ENCODE measurements around the gene ROMO1.
"Not testable (repeated sequence)": the region's sequence is repeated elsewhere in the genome, so short reads cannot be mapped to it uniquely, and the experiment has no call there.

ROMO1 gene

DNA sequence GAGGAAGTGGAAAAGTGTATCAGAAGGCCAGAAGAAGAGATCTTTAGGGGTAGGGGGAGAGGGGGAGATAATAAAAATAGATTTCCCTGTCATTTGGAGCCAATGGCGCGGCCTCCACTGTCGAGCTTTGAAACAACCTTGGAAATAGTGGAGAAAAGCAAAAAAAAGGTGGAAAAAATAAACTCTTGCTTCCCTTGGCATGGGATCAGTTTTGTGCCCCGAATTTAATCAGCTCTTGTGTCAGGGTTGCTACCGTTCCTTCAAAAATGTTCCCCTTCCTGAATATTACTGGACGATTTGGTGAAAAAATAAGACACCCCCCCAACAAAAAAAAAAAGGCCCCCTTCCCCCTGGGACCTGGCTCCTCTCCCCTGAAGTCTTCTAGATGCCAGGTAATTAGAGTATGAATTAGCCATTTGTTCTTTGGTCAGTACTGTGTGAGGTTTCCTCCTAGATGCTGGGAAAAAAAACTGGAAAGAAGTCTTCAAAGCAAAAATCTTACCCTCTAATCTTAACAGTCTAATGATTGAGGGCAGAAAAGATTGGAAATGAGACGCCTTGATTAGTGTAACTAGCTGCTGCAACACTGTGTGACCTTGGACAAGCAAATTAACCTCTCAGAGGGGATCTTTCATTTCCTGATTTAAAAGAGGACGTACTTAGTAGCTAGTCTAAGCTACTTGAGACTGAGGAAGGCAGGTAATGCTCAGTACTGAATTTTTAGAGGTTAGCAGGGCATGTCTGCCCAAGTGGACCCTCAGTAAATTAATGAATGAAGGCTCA, 43.7 kb downstream of the ROMO1 start:
- H3K79me2 ChIP-seq (ENCODE audit: control insufficient read depth, insufficient read depth, low read length, poor library complexity) = peaks cover 18% of the 10 kb centered on the region
- H3K4me3 ChIP-seq (ENCODE audit: low read depth, low read length) = peak overlapping the region; percentile 68
- peak overlapping the region; percentile 46 for H4K12ac ChIP-seq (ENCODE audit: low read depth, low read length)
- peak overlapping the region; percentile 72 for H3K27ac ChIP-seq (ENCODE audit: low read depth, low read length)
- H3K9me3 ChIP-seq (ENCODE audit: insufficient read depth, low read depth, low read length) = no peaks in the 10 kb centered on the region
- peaks cover 13% of the 10 kb centered on the region for H3K79me1 ChIP-seq (ENCODE audit: low read length)
- WGBS (ENCODE audit: extremely low coverage, insufficient coverage, insufficient read length) = no CpG with 5 or more reads among the region's 8 CpGs
- H2AFZ ChIP-seq (ENCODE audit: insufficient read depth, low read length, poor library complexity) = no peak overlapping the region
- H3K9ac ChIP-seq (ENCODE audit: low read length) = peak overlapping the region; percentile 91
- no peak overlapping the region for H2AK5ac ChIP-seq (ENCODE audit: low read length)
- peak overlapping the region; percentile 68 for H3K4me2 ChIP-seq (ENCODE audit: low read length)
- peak overlapping the region; percentile 3 for H2BK120ac ChIP-seq (ENCODE audit: insufficient read depth, low read length, poor library complexity)
- no peak overlapping the region for H2BK12ac ChIP-seq (ENCODE audit: low read length)
- peaks cover 5 to 12% of the 10 kb centered on the region in 2 experiments for H3K36me3 ChIP-seq (ENCODE audit: control insufficient read depth in 1 of 2, insufficient read depth in 2 of 2, low read length in 2 of 2)
- H3K18ac ChIP-seq (ENCODE audit: low read length) = no peak overlapping the region
- H4K8ac ChIP-seq (ENCODE audit: low read depth, low read length) = peak overlapping the region; percentile 33
- peak overlapping the region; percentile 28 for H3K4ac ChIP-seq (ENCODE audit: low read depth, low read length)
- no peaks in the 10 kb centered on the region for H3K4me1 ChIP-seq (ENCODE audit: control insufficient read depth in 1 of 2, insufficient read depth in 2 of 2, low read length in 2 of 2)
- peak overlapping the region; percentile 4 for H4K91ac ChIP-seq (ENCODE audit: low read depth, low read length)
- H3K23ac ChIP-seq (ENCODE audit: low read length) = no peak overlapping the region
- DNase-seq = no peak
- peak overlapping the region; percentile 32 for H3K14ac ChIP-seq (ENCODE audit: low read length)
- H3K27me3 ChIP-seq (ENCODE audit: insufficient read depth, low read length) = no peaks in the 10 kb centered on the region
- H2BK5ac ChIP-seq (ENCODE audit: low read depth, low read length, poor library complexity) = peak overlapping the region; percentile 22

GRCh38 chr20:35743693-35744491, 44.7 kb downstream of the ROMO1 start:
- Histone ChIP-seq H2AK5ac (ENCODE audit: low read length) (peak overlapping the region; percentile 70), H3K9me3 (ENCODE audit: insufficient read depth, low read depth, low read length) (no peaks in the 10 kb centered on the region), H3K27ac (ENCODE audit: low read depth, low read length) (no peak overlapping the region), H3K79me2 (ENCODE audit: control insufficient read depth, insufficient read depth, low read length, poor library complexity) (peaks cover 15% of the 10 kb centered on the region), H3K4me3 (ENCODE audit: low read depth, low read length) (no peak overlapping the region), H3K4ac (ENCODE audit: low read depth, low read length) (no peak overlapping the region), H3K79me1 (ENCODE audit: low read length) (peaks cover 13% of the 10 kb centered on the region), H2BK12ac (ENCODE audit: low read length) (no peak overlapping the region), H3K36me3 (ENCODE audit: control insufficient read depth in 1 of 2, insufficient read depth in 2 of 2, low read length in 2 of 2) (peaks cover 3 to 6% of the 10 kb centered on the region in 2 experiments), H2BK5ac (ENCODE audit: low read depth, low read length, poor library complexity) (no peak overlapping the region), H3K4me1 (ENCODE audit: control insufficient read depth in 1 of 2, insufficient read depth in 2 of 2, low read length in 2 of 2) (no peaks in the 10 kb centered on the region), H3K23ac (ENCODE audit: low read length) (no peak overlapping the region), H2BK120ac (ENCODE audit: insufficient read depth, low read length, poor library complexity) (no peak overlapping the region), H3K4me2 (ENCODE audit: low read length) (no peak overlapping the region), H3K14ac (ENCODE audit: low read length) (no peak overlapping the region), H4K8ac (ENCODE audit: low read depth, low read length) (no peak overlapping the region), H3K27me3 (ENCODE audit: insufficient read depth, low read length) (no peaks in the 10 kb centered on the region), H3K18ac (ENCODE audit: low read length) (no peak overlapping the region), H4K12ac (ENCODE audit: low read depth, low read length) (no peak overlapping the region), H2AFZ (ENCODE audit: insufficient read depth, low read length, poor library complexity) (no peak overlapping the region), H3K9ac (ENCODE audit: low read length) (no peak overlapping the region), H4K91ac (ENCODE audit: low read depth, low read length) (no peak overlapping the region)
- WGBS (ENCODE audit: extremely low coverage, insufficient coverage, insufficient read length) = no CpG with 5 or more reads among the region's 15 CpGs
- peak; percentile 35 to 61 for DNase-seq

DNA sequence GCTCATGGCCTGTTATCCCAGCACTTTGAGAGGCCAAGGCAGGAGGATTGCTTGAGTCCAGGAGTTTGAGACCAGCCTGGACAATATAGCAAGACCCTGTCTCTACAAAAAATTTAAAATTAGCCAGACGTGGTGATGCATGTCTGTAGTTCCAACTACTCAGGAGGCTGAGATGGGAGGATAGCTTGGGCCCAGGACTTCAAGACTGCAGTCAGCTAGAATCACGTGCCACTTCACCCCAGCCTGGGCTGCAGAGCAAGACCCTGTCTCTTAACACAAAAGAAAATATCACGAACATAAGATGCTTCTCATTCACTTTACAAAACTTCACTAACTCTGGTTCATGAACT, 45.3 kb downstream of the ROMO1 start:
- H3K4me3 ChIP-seq (ENCODE audit: low read depth, low read length); H2BK12ac ChIP-seq (ENCODE audit: low read length); H2AK5ac ChIP-seq (ENCODE audit: low read length); H3K36me3 ChIP-seq (ENCODE audit: control insufficient read depth in 1 of 2, insufficient read depth in 2 of 2, low read length in 2 of 2); H4K91ac ChIP-seq (ENCODE audit: low read depth, low read length); H2BK5ac ChIP-seq (ENCODE audit: low read depth, low read length, poor library complexity); H3K14ac ChIP-seq (ENCODE audit: low read length); H3K4ac ChIP-seq (ENCODE audit: low read depth, low read length); H3K4me1 ChIP-seq (ENCODE audit: control insufficient read depth in 1 of 2, insufficient read depth in 2 of 2, low read length in 2 of 2); H3K18ac ChIP-seq (ENCODE audit: low read length); H3K27me3 ChIP-seq (ENCODE audit: insufficient read depth, low read length); H3K9ac ChIP-seq (ENCODE audit: low read length); H3K23ac ChIP-seq (ENCODE audit: low read length); DNase-seq; H2AFZ ChIP-seq (ENCODE audit: insufficient read depth, low read length, poor library complexity); H2BK120ac ChIP-seq (ENCODE audit: insufficient read depth, low read length, poor library complexity); H3K27ac ChIP-seq (ENCODE audit: low read depth, low read length); H3K4me2 ChIP-seq (ENCODE audit: low read length); H4K8ac ChIP-seq (ENCODE audit: low read depth, low read length); H3K9me3 ChIP-seq (ENCODE audit: insufficient read depth, low read depth, low read length); H4K12ac ChIP-seq (ENCODE audit: low read depth, low read length): not testable (repeated sequence)
- peaks cover 12% of the 10 kb centered on the region for H3K79me2 ChIP-seq (ENCODE audit: control insufficient read depth, insufficient read depth, low read length, poor library complexity)
- H3K79me1 ChIP-seq (ENCODE audit: low read length) = peaks cover 13% of the 10 kb centered on the region
- no CpG with 5 or more reads among the region's 3 CpGs for WGBS (ENCODE audit: extremely low coverage, insufficient coverage, insufficient read length)

Measured in trophoblast cell (in vitro differentiated cells and primary cell).